ENCODE results near the gene BIRC6. TPM values are rescaled to one million over a fixed set of nuclear protein-coding genes. Genes with fewer than 3 reads are reported as not detected.

Gene BIRC6
- total RNA-seq, 1 experiment from 2014 or later: 69.6 TPM

DNA sequence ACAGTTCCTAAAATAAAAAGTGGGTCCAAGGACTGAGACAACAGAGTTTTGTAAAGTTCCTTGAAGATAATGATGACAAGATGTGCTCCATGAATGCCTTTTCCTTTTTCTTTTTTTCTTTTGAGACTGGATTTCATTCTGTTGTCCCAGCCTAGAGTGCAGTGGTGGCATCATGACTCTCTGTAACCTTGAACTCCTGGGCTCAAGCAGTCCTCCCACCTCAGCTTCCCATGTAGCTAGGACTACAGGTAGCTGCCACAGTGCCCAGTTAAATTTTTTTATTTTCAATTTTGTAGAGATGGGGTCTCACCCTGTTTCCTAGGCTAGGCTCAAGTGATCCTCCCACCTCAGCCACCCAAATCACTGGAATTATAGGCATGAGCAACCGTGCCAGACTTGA, 254.9 kb downstream of the BIRC6 start:
- Mint-ChIP-seq H3K27me3 (ENCODE audit: insufficient read depth, unreplicated experiment) (no peaks in the 10 kb centered on the region), H3K27ac (ENCODE audit: low read depth, unreplicated experiment) (no peak overlapping the region), H3K9me3 (ENCODE audit: unreplicated experiment) (no peaks in the 10 kb centered on the region), H3K4me3 (ENCODE audit: unreplicated experiment) (no peak overlapping the region), H3K4me1 (ENCODE audit: insufficient read depth, unreplicated experiment) (no peaks in the 10 kb centered on the region), H3K36me3 (ENCODE audit: insufficient read depth, unreplicated experiment) (peaks cover 91% of the 10 kb centered on the region)
- intact Hi-C loops (cut with micrococcal nuclease): loop anchor here (5.0 kb wide), 1 partner anchor 59 kb away; no protein-coding TSS in a partner anchor
- TF ChIP-seq, protein P1, sequence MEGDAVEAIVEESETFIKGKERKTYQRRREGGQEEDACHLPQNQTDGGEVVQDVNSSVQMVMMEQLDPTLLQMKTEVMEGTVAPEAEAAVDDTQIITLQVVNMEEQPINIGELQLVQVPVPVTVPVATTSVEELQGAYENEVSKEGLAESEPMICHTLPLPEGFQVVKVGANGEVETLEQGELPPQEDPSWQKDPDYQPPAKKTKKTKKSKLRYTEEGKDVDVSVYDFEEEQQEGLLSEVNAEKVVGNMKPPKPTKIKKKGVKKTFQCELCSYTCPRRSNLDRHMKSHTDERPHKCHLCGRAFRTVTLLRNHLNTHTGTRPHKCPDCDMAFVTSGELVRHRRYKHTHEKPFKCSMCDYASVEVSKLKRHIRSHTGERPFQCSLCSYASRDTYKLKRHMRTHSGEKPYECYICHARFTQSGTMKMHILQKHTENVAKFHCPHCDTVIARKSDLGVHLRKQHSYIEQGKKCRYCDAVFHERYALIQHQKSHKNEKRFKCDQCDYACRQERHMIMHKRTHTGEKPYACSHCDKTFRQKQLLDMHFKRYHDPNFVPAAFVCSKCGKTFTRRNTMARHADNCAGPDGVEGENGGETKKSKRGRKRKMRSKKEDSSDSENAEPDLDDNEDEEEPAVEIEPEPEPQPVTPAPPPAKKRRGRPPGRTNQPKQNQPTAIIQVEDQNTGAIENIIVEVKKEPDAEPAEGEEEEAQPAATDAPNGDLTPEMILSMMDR (IDR thresholded peaks at IDR 0.05; ENCODE audit: unreplicated experiment): no peak
- no TSS peak for BruUV-seq (replicated peaks)
- CTCF ChIA-PET: interaction anchor here (0.6 to 0.7 kb wide), 3 partner anchors 40 to 107 kb away, joined by 3 to 4 read pairs (median 3); no protein-coding TSS in a partner anchor
- DNase-seq (ENCODE audit: unreplicated experiment): no peak
- POLR2A ChIA-PET: interaction anchor here (1.2 kb wide), 2 partner anchors 11 to 16 kb away, joined by 4 to 7 read pairs; no protein-coding TSS in a partner anchor

DNA sequence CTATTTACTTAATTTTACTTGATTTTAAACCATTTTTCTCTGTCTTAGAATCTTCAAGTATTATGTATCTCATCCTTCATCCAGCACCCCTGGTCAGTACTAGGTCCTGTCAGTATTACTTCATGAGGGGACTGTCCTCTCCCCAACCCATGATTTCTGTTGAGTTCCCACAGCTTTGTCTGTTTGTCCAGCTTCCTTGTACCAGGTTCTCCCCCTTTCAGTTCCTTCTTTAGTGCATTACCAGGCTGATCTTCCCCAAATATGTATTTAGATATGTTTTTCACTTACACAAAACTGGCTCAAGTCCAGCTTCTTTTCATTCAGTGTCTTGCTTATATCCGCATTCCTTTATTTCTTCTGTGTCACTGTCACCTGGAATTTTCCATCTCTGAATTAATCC, 257.3 kb downstream of the BIRC6 start:
- POLR2A ChIA-PET: interaction anchor here (1.2 kb wide), 1 partner anchor 9 kb away, joined by 3 read pairs; no protein-coding TSS in a partner anchor

DNA sequence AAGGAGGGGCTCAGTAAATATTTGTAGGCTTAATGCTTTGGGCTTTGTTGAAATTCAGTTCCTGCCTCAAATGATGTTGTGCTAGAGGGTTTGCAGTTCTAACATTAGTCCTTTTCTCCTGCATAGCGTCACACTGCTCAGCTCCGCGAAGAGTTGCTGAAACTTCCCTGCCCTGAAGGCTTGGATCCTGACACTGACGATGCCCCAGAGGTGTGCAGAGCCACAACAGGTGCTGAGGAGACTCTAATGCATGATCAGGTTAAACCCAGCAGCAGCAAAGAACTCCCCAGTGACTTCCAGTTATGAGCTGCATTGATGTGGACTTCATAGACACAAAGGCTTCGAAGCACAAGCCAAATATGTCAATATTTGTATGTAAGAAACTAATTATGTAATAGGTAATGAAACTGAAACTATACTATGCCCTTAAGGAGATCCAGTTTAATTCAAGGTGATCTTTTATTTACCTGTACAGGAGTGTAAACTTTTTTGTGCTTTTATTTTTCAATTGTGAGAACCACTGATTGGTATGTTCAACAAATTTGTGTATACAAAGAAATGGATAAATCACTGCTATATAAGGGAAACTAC, 260.9 kb downstream of the BIRC6 start:
- Mint-ChIP-seq H3K27ac (ENCODE audit: low read depth, unreplicated experiment) (no peak overlapping the region), H3K4me1 (ENCODE audit: insufficient read depth, unreplicated experiment) (no peaks in the 10 kb centered on the region), H3K4me3 (ENCODE audit: unreplicated experiment) (no peak overlapping the region), H3K36me3 (ENCODE audit: insufficient read depth, unreplicated experiment) (peaks cover 87% of the 10 kb centered on the region), H3K27me3 (ENCODE audit: insufficient read depth, unreplicated experiment) (no peaks in the 10 kb centered on the region), H3K9me3 (ENCODE audit: unreplicated experiment) (no peaks in the 10 kb centered on the region)
- POLR2A ChIA-PET: interaction anchor here (0.8 to 1.2 kb wide), 2 partner anchors 14 to 41 kb away, joined by 3 read pairs; no protein-coding TSS in a partner anchor
- DNase-seq (ENCODE audit: unreplicated experiment): no peak
- no TSS peak for BruUV-seq (replicated peaks)
- CTCF ChIA-PET: interaction anchor here (0.6 to 1.0 kb wide), 3 partner anchors 11 to 428 kb away, joined by 3 to 4 read pairs (median 4); no protein-coding TSS in a partner anchor
- intact Hi-C loops (cut with micrococcal nuclease): no loop called here
- TF ChIP-seq, protein P1 (IDR thresholded peaks at IDR 0.05; ENCODE audit: unreplicated experiment): no peak

More for the DNA sequence above, 257.3 kb downstream of the BIRC6 start:
- Mint-ChIP-seq H3K9me3 (ENCODE audit: unreplicated experiment) (no peaks in the 10 kb centered on the region), H3K4me1 (ENCODE audit: insufficient read depth, unreplicated experiment) (no peaks in the 10 kb centered on the region), H3K4me3 (ENCODE audit: unreplicated experiment) (no peak overlapping the region), H3K27ac (ENCODE audit: low read depth, unreplicated experiment) (peak overlapping the region; percentile 6), H3K36me3 (ENCODE audit: insufficient read depth, unreplicated experiment) (peaks cover 93% of the 10 kb centered on the region), H3K27me3 (ENCODE audit: insufficient read depth, unreplicated experiment) (no peaks in the 10 kb centered on the region)
- intact Hi-C loops (cut with micrococcal nuclease): loop anchor here (5.0 kb wide), 1 partner anchor 62 kb away; no protein-coding TSS in a partner anchor
- CTCF ChIA-PET: interaction anchor here (0.6 to 1.0 kb wide), 2 partner anchors 14 to 59 kb away, joined by 3 read pairs; no protein-coding TSS in a partner anchor
- DNase-seq (ENCODE audit: unreplicated experiment): no peak
- TF ChIP-seq, protein P1 (IDR thresholded peaks at IDR 0.05; ENCODE audit: unreplicated experiment): no peak
- no TSS peak for BruUV-seq (replicated peaks)

DNA sequence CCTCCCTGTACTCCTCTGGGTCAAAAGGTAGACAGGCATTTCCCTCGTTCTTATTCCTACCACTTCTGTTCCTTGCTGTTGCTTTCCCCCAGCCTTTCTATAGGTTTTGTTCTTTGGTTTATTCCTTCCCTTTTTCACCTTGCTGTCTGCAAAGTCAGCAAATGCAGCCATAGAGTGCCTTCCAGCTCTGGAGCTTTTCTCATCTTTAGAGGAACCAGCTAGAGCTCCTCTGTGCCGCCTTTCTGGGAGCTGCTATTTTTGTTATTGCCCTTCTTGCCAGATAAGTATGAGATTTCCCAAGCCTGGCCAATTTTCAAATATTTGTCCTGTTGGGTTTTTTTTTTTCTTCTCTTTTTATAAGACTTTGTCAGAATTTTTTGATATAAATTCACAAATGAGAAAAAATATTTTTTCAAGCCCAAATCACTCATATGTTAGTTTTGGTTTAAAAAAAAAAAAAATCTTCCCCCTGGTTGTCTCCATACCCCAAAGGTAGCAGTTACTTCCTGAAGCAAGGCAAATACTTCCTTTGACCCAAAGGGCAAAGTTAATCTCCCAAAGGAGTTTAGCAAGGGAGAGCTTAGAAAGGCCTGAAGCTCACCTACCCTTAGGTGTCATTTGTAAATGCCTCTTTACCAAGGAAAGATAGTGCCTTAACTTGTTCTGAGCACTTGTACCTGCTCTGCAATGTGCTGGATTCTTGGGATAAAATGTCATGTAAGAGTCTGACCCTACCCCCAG, 265.9 kb downstream of the BIRC6 start:
- no peak overlapping the region for H3K4me3 Mint-ChIP-seq (ENCODE audit: unreplicated experiment)
- H3K27ac Mint-ChIP-seq (ENCODE audit: low read depth, unreplicated experiment): no peak overlapping the region
- no peaks in the 10 kb centered on the region for H3K9me3 Mint-ChIP-seq (ENCODE audit: unreplicated experiment)
- H3K4me1 Mint-ChIP-seq (ENCODE audit: insufficient read depth, unreplicated experiment): peaks cover 4% of the 10 kb centered on the region
- CTCF ChIA-PET: interaction anchor here (0.6 to 0.7 kb wide), 2 partner anchors 9 to 353 kb away, joined by 4 to 6 read pairs; no protein-coding TSS in a partner anchor
- TF ChIP-seq, protein P1 (IDR thresholded peaks at IDR 0.05; ENCODE audit: unreplicated experiment): no peak
- POLR2A ChIA-PET: interaction anchor here (1.2 to 1.3 kb wide), 2 partner anchors 8 to 11 kb away, joined by 3 to 7 read pairs; no protein-coding TSS in a partner anchor
- H3K36me3 Mint-ChIP-seq (ENCODE audit: insufficient read depth, unreplicated experiment): peaks cover 53% of the 10 kb centered on the region
- no TSS peak for BruUV-seq (replicated peaks)
- intact Hi-C loops (cut with micrococcal nuclease): no loop called here
- no peaks in the 10 kb centered on the region for H3K27me3 Mint-ChIP-seq (ENCODE audit: insufficient read depth, unreplicated experiment)
- no peak for DNase-seq (ENCODE audit: unreplicated experiment)

All from MCF 10A (cell line).